Ovary (tissue), 3 donors: ENCODE results near the gene CACNB2.

Experiments used
- EP300 ChIP-seq: sonication (generic); formaldehyde crosslinking; IDR thresholded peaks from one replicate; pipeline ENCODE4 v1.6.1; 2017; ENCODE audit warnings: antibody characterized with exemption
- POLR2A ChIP-seq: fragments of 450-650 bp; IDR thresholded peaks from one replicate; pipeline ENCODE4 v1.6.1; 2017; ENCODE audit warnings: antibody characterized with exemption, mild to moderate bottlenecking, moderate library complexity
- TF ChIP-seq, protein P1 (sequence below), 3 donors: fragments of 450-650 bp in 2 of 3; fragments of 200-600 bp in 1 of 3; IDR thresholded peaks; one replicate each; pipeline versions ENCODE4 v1.5.1 to v1.8.0; 2016 to 2022; ENCODE audit warnings: antibody characterized with exemption in 3 of 3, mild to moderate bottlenecking in 1 of 3
- donor health status: DM: no; HTN: no; CAD: no.

DNA sequence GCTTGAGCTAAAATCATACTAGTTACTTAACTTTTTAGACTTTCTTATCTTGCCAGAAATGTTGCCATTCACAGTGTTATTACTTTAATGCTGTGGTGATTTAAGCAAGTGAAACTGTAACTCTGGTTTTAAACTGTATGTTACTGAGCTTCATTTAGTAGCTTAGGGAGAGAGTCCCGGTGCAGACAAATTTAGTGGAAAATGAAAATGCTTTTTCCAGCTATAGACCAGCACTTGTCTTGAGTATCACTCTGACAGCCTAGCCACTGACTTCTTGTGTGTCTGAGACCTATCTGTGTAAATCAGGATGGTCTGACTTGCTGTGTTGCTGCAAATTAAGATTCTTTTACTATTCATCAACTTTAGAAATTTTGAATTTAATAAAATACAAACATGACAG, 200.8 kb downstream of the CACNB2 start:
- TF ChIP-seq POLR2A: no peak
- TF ChIP-seq, protein P1, sequence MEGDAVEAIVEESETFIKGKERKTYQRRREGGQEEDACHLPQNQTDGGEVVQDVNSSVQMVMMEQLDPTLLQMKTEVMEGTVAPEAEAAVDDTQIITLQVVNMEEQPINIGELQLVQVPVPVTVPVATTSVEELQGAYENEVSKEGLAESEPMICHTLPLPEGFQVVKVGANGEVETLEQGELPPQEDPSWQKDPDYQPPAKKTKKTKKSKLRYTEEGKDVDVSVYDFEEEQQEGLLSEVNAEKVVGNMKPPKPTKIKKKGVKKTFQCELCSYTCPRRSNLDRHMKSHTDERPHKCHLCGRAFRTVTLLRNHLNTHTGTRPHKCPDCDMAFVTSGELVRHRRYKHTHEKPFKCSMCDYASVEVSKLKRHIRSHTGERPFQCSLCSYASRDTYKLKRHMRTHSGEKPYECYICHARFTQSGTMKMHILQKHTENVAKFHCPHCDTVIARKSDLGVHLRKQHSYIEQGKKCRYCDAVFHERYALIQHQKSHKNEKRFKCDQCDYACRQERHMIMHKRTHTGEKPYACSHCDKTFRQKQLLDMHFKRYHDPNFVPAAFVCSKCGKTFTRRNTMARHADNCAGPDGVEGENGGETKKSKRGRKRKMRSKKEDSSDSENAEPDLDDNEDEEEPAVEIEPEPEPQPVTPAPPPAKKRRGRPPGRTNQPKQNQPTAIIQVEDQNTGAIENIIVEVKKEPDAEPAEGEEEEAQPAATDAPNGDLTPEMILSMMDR (IDR thresholded peaks at IDR 0.05): no peak
- no peak for TF ChIP-seq EP300
